Thyroid gland (tissue), 4 donors: ENCODE data around the gene MAGEA2.

ENCODE experiments used
- POLR2A ChIP-seq, 2 donors: fragments of 450-650 bp; IDR thresholded peaks; one replicate each; pipeline ENCODE4 v1.6.1; 2017; ENCODE audit warnings: antibody characterized with exemption in 2 of 2, mild to moderate bottlenecking in 2 of 2, moderate library complexity in 1 of 2
- TF ChIP-seq, protein P1 (sequence below), 6 experiments: fragments of 200-600 bp in 3 of 6; fragments of 450-650 bp in 3 of 6; sonication (generic) in 3 of 6; IDR thresholded peaks; one replicate each; pipeline ENCODE4 v1.5.1; 2016 to 2019; ENCODE audit warnings: antibody characterized with exemption in 6 of 6, mild to moderate bottlenecking in 2 of 6, inconsistent platforms in 1 of 6, moderate library complexity in 1 of 6

DNA sequence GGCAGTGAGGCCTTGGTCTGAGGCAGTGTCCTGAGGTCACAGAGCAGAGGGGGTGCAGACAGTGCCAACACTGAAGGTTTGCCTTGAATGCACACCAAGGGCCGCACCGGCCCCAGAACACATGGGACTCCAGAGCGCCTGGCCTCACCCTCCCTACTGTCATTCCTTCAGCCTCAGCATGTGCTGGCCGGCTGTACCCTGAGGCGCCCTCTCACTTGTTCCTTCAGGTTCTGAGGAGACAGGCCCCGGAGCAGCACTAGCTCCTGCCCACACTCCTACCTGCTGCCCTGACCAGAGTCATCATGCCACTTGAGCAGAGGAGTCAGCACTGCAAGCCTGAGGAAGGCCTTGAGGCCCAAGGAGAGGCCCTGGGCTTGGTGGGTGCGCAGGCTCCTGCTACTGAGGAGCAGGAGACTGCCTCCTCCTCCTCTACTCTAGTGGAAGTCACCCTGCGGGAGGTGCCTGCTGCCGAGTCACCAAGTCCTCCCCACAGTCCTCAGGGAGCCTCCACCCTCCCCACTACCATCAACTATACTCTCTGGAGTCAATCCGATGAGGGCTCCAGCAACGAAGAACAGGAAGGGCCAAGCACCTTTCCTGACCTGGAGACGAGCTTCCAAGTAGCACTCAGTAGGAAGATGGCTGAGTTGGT is 17.7 kb downstream of the MAGEA2 start:
- TF ChIP-seq, protein P1, sequence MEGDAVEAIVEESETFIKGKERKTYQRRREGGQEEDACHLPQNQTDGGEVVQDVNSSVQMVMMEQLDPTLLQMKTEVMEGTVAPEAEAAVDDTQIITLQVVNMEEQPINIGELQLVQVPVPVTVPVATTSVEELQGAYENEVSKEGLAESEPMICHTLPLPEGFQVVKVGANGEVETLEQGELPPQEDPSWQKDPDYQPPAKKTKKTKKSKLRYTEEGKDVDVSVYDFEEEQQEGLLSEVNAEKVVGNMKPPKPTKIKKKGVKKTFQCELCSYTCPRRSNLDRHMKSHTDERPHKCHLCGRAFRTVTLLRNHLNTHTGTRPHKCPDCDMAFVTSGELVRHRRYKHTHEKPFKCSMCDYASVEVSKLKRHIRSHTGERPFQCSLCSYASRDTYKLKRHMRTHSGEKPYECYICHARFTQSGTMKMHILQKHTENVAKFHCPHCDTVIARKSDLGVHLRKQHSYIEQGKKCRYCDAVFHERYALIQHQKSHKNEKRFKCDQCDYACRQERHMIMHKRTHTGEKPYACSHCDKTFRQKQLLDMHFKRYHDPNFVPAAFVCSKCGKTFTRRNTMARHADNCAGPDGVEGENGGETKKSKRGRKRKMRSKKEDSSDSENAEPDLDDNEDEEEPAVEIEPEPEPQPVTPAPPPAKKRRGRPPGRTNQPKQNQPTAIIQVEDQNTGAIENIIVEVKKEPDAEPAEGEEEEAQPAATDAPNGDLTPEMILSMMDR (IDR thresholded peaks at IDR 0.05) = no peak
- no peak for TF ChIP-seq POLR2A (IDR thresholded peaks at IDR 0.05)
